ENCODE data around the gene NOL7.

- TF ChIP-seq CTCF (IDR thresholded peaks at IDR 0.05; ENCODE audit: low read depth, low read length, poor library complexity, severe bottlenecking) (no peak), EZH2phosphoT487 (IDR thresholded peaks at IDR 0.05; ENCODE audit: borderline replicate concordance, low read length) (no peak)
Measured at GRCh38 chr6:13575377-13575775, 39.8 kb upstream of the NOL7 start.
